Measurements from ENCODE around the gene FILIP1L.
A peak's percentile ranks its signal among the peaks of the same experiment; 100 is the strongest.

Gene FILIP1L

DNA sequence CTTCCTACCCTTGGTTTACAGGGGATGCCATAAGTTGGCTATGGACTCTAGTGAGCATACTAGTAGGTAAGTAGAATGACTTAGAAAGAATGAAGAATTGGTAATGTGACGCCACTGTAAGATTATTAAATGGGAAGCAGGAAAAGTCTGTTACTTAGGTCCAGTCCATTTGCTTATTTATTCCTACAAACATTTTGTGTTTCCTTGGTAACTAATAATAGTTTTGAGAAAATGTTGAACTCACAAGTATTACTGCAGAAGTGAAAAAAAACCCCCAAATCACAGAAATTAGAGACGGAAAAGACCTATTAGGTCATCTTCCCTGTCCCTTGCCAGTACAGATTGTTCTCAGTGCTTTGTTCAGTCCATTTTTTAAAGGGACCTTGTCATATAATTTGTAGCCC, 233.2 kb downstream of the FILIP1L start:
- no peak for DNase-seq

GRCh38 chr3:99879275-99879674, 235.0 kb downstream of the FILIP1L start:
- no peak for DNase-seq

GRCh38 chr3:99878005-99878404, 236.3 kb downstream of the FILIP1L start:
- DNase-seq = no peak

GRCh38 chr3:99877031-99877579, 237.2 kb downstream of the FILIP1L start:
- DNase-seq = no peak

- peak; percentile 80 for DNase-seq
Measured at GRCh38 chr3:99875929-99876841, 238.1 kb downstream of the FILIP1L start.

DNA sequence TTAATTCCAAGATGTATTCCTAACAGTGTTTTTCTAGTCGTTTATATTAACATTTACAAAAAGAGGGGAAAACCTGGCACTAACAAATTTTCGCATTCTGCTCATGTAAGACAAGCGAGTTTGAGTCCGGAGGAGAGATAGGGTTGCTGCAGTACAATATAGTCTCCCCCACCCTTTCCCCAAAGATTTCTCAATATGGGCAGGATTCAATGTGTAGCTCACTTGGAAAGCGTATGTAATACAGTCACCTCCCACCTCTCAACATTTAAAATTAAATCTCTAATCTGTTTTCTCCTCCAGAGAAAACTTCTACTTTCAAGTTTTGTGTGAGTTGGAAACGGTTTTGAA, 238.7 kb downstream of the FILIP1L start:
- DNase-seq = no peak

DNA sequence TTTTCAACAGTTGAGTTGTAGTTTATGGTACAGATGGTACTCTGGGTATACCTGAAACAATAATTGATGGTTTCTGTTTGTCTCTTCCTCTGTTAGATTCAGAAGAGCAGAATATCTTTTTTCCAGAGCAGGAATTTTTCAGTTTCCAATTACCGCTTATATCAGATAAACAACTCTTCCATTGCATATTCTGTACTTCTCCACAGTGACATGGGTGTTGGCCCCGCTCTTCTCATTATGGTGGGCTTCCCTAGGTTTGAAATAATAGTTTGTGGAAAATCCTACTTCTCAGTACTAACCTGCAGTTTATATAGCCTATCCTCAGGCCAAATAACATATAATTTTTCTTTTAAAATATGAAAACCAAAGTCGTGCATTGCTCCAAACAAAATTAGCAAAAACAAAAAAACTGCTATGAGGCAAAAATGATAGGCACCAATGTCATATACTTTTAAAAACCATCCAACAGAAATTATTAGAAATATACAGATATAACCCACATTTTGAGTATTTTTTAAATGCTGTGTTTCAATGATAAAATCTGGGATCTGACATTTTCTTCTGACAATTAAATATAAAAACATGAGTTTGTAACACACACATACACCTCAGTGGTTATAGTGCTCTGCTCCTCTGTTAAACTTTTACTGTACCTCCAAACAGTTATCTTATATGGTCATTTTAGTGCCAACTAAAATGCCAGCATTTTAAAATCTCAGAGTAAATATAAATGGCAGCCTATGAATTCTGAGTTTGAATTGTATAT, 239.9 kb downstream of the FILIP1L start:
- DNase-seq = no peak

DNA sequence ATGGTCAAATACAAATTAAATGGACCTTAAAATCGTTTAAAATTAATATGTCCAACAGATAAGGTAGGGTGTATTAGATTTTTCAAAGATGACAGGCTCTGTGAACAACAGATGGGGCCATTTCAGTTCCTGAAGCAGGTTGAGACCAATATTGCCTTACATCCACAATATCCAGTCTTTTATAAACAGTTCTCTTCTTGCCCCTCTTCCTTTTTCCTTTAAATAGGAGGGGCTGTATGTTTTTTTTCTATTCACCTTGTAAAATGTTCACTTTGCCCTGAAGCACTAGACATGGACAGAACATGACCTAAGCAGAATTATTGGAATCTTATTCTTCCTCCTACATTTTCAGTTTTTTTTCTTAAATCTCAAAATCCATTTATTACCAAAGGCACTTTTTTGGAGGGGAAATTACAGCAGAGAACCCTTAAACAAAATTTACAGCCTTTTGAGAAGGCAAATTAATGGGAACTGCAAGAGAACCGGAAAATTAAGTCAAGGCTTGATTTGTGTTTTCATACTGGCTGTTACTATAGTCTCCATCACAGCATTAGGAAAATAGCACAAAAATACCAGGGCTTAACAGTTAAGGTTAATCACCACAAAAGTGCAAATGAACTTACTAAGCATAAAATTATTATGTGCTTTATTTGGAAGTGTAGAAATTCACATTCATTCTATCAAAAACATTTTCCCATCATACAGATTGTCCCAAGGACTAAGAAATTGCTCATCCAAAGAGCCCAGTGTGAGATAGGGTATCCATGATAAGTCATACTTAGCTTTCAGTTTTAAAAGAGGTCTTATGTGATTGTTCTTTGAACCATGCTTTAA, 240.8 kb downstream of the FILIP1L start:
- DNase-seq = no peak

DNA sequence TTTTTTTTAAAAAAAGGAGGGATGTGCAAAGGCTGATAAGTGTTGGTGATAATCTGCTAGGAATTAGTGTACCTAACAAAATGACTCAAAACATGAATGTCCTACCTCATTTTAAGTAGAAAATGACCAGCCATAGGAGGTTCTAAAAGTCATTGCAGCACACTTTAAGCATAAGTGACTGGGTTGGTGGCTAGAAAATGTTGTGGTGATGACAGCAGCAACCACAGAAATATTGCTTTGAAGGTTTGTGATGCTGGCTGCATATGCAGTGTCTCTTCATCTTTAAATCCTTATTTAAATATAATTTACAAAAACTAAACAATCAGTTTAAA, 241.4 kb downstream of the FILIP1L start:
- no peak for DNase-seq

DNA sequence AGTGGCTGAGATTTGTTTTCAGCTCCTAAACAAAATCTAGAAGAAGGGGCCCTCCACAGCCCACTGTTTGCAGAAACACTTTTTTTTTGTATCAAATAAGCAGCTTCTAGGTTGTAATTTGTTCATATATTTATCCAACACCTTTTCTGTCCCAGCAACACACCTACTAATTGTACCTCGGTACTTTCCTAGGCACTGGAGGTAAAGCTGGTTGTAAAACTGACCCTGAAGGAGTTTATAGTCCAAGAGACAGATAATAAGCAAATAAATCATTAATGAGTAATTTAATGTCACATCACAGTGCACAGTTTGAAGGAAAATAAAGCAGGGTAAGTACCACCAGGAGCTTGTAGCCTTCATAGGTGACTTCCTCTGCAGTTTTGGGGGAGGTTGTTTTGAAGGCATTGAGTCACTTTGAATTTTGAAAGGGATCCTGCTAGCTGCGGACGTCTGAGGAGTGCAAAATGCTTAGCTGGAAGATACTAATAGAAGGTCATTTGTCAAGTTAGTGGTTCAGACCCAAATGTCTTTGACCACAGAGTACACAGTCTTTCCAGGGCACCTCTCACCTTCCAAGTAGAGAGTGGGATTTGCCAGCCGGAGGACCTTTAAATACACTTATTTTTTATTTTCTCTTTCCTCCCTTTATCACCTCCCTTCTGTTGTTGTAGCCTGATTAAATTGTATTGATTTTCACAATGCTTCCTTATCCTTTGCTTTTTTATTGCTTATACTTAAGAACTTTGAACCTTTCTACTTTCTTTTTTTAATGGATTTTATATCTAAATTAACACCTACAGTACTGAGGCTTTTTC, 242.9 kb downstream of the FILIP1L start:
- DNase-seq = no peak

DNA sequence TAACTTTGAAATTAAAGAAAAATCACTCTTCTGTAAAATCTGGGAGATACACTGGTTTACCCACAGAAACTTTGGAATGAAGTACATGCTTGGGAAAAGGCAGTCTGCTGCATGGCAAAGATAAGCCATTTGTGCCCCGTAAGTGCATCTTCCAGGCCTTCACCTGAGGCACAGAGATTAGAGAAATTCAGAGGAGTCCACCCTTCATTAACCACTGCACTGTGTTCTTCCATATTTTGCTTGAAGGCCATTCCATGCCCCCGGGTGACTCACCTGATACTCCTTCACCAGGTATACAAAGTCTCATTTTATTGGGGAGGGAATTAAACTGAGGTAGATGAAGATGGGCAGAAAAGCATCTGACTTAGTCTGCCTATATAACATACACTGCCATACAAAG, 243.6 kb downstream of the FILIP1L start:
- DNase-seq = no peak

GRCh38 chr3:99869621-99870020, 244.7 kb downstream of the FILIP1L start:
- DNase-seq = no peak

- DNase-seq = no peak
Measured at GRCh38 chr3:99868311-99868646, 246.0 kb downstream of the FILIP1L start.

DNA sequence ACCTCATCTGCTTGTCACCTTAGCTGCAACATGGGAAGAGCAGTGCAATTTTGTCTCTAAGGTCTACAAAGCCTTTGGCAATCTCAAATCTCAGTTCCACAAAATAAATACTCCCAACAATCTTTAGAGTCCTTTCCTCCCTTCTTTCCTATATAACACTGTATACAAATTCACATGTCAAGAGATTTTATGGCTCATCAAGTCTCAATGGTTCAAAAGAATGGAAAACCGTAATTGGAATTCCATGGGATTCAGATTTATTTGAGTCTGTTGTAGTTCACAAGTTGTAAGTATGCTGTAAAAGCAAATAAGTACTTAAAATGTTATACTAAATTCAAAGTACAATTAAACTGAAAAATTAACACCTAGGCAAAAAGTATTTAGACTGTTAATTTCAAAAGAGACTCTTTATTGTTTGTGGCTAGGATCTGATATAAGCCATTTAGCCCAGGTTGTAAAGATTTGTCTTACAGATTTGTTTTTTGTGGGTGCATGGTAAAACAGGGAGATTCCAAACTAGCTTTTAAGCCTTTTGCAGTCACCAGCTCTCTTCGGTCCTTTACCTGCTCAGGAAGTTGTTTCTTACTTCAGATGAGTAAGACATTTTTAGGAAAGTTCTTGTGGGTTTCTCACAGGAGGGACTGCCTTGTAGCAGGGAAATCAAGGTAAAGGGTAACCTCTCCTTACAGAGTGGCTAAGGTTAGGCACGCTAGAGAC, 246.5 kb downstream of the FILIP1L start:
- no peak for DNase-seq

DNA sequence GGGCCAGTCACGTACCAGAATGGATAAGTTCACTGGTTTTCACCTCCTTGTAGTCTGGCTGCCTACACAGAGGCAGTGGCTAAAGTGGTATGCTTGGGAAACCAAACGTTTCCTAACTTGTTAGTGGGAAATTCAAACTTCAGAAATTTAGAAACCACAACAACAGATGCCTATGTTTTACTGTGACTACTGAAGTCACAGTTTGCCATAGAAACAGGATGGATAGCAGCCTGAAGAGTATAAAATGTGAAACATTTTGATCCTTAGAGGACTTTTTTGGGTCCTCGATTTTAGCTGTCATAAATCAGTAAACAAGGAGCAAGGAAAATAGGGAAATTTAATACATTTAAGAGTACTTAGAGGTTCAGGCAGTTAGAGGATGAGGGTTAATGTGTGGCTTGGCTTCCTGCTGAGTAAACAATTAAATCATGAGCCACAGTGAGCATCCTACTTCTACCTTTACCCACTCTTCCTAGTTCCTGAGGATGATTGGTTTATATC, 248.0 kb downstream of the FILIP1L start:
- no peak for DNase-seq

DNA sequence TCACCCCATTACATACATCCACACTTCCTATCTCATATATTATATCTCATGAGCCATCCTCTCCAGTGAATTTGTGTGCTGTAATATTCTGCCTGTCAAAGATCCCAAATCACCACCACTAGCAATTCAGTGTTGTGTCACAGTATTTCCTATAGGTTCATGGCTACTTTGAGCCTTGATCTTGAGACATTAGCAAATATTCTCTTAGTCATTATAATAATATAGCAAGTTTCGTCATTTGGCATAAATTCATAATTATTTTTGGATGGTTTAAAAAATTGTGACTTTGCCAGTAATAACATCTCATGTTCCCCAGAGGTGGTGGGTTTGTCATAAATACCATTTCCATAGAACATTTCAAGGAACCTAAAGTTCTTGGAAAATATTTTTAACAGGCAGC, 249.0 kb downstream of the FILIP1L start:
- no peak for DNase-seq

- DNase-seq = no peak
Measured at GRCh38 chr3:99864289-99864688, 250.0 kb downstream of the FILIP1L start.

- DNase-seq = no peak
Measured at GRCh38 chr3:99863588-99863987, 250.7 kb downstream of the FILIP1L start.

- no peak for DNase-seq
Measured at GRCh38 chr3:99863002-99863401, 251.3 kb downstream of the FILIP1L start.

GRCh38 chr3:99862208-99862607, 252.1 kb downstream of the FILIP1L start:
- DNase-seq = no peak

- no peak for DNase-seq
Measured at GRCh38 chr3:99861216-99861615, 253.1 kb downstream of the FILIP1L start.

Data from midbrain (tissue), 1 donor.